ENCODE measurements around the gene RPRML.

- no peak for TF ChIP-seq CTCF (IDR thresholded peaks at IDR 0.05)
- TF ChIP-seq EZH2 (IDR thresholded peaks at IDR 0.05; ENCODE audit: borderline replicate concordance, insufficient read depth, low read depth, low read length, poor library complexity, severe bottlenecking), result no peak
Observed at GRCh38 chr17:46974086-46974485, 5.0 kb downstream of the RPRML start.

Measured in B cell (primary cell).